ENCODE data around the gene IL12A. TPM values are rescaled to one million over a fixed set of nuclear protein-coding genes. Genes with fewer than 3 reads are reported as not detected.

IL12A gene
- total RNA-seq (2014; rRNA removed; shearing (Covaris generic)) (0.51 and 2.8 TPM in 2 replicates), polyA plus RNA-seq (2016; fragmentation: Nextera tagmentation; extraction: Ambion mirVana) (1.6 and 2.2 TPM in 2 replicates)

DNA sequence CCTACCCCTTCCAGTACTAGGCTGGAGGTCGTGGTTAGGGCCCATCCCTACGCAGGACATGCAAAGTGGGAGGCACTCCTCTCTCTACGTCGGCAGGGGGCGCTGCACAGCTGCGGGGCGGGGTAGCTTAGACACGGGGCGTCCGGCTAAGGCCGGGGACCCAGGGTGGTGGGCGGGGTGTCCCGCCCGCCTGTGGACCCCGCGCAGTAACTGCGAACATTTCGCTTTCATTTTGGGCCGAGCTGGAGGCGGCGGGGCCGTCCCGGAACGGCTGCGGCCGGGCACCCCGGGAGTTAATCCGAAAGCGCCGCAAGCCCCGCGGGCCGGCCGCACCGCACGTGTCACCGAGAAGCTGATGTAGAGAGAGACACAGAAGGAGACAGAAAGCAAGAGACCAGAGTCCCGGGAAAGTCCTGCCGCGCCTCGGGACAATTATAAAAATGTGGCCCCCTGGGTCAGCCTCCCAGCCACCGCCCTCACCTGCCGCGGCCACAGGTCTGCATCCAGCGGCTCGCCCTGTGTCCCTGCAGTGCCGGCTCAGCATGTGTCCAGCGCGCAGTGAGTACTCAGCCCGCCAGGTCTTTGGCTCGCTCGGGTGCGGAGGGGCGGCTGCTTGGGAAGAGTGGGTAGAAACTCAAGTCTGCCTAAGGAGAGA is at the start of gene IL12A:
IL12A (plus strand) TSS at position 219 of the 655 bp plus-strand sequence.
- H3K4me3 ChIP-seq: peak within 1 kb of the TSS; percentile 96
- H4K20me1 ChIP-seq (ENCODE audit: insufficient read depth): no peaks in the 10 kb centered on the region
- DNase-seq: peak; percentile 80
- peaks cover 17% of the 10 kb centered on the region for H3K4me1 ChIP-seq (ENCODE audit: insufficient read depth)
- TF ChIP-seq EZH2phosphoT487 (IDR thresholded peaks at IDR 0.05; ENCODE audit: insufficient read depth, low read depth) (no peak), EZH2 (IDR thresholded peaks at IDR 0.05; ENCODE audit: insufficient read depth, poor library complexity, severe bottlenecking) (no peak)
- H3K79me2 ChIP-seq (ENCODE audit: insufficient read depth): no peaks in the 10 kb centered on the region
- peak within 1 kb of the TSS; percentile 96 for H2AFZ ChIP-seq
- H3K4me2 ChIP-seq (ENCODE audit: unreplicated experiment): peak within 1 kb of the TSS; percentile 79
- in situ Hi-C loops (cut with MboI): no loop called here
- WGBS, 2 experiments (ENCODE audit: low coverage in 1 of 2, low lambda C conversion rate in 2 of 2, missing lambda C conversion rate in 2 of 2): 1 to 2% methylated on average over 47 to 51 of the region's 54 CpGs
- no peaks in the 10 kb centered on the region for H3K36me3 ChIP-seq (ENCODE audit: low read depth)
- peak within 1 kb of the TSS; percentile 50 for H3K27ac ChIP-seq
- H3K9me2 ChIP-seq (ENCODE audit: insufficient read depth): no peaks in the 10 kb centered on the region
- H3K9ac ChIP-seq: peak within 1 kb of the TSS; percentile 81
- peaks cover 11% of the 10 kb centered on the region for H3F3A ChIP-seq (ENCODE audit: insufficient read depth)
- no peaks in the 10 kb centered on the region for H3K9me3 ChIP-seq (ENCODE audit: low read depth)
- H3K27me3 ChIP-seq (replicated peaks; ENCODE audit: insufficient read depth): no peaks in the 10 kb centered on the region

DNA sequence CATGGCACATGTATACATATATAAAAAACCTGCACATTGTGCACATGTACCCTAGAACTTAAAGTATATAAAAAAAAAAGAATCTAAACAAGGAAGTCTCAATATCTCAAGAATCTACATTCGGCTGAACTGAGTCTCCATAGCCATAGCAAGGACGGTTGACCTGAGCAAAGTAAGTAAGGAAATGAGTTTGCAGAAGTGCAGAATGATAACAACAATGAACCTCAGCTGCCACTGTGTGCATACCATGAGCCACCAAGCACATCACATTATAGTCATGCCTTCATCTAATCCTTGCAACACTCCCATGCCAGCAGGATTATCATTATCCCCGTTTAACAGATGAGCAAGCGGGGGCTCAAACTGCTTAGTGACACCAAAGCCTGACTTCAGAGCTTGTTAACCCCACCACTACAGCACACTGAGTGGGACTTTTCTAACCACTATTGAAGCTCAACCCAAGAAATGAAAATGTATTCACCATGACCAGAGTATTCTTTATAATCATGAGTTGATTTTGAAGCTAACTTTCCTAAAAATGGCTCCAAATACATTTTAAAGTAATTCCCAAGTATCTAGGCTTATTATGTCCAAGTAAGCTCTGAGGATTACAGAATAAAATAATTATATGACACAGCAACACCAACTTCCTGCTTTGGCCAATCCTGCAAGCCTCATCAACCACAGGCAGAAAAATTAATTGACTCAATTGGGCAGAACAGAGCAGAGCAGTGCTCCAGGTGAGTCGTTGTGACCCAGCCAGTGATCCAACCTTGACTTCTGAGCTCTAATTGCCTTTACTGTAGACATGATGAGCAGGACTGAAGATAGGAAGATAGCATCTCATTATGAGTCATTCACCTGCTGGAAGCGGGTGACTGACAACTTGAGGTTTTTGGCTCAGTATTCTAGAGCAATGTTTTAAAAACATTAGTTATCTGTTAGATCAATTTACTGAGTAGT is 47.3 kb upstream of the IL12A start:
- Histone ChIP-seq H3K36me3 (ENCODE audit: low read depth) (no peaks in the 10 kb centered on the region), H3K9ac (no peak overlapping the region), H2AFZ (no peak overlapping the region), H3F3A (ENCODE audit: insufficient read depth) (peaks cover 26% of the 10 kb centered on the region), H3K79me2 (ENCODE audit: insufficient read depth) (no peaks in the 10 kb centered on the region), H3K4me2 (ENCODE audit: unreplicated experiment) (no peak overlapping the region), H4K20me1 (ENCODE audit: insufficient read depth) (no peaks in the 10 kb centered on the region), H3K4me1 (ENCODE audit: insufficient read depth) (peaks cover 36% of the 10 kb centered on the region), H3K4me3 (no peak overlapping the region), H3K9me2 (ENCODE audit: insufficient read depth) (no peaks in the 10 kb centered on the region; the same call in 1 of the 2 replicates), H3K27ac (no peak overlapping the region), H3K9me3 (ENCODE audit: low read depth) (no peaks in the 10 kb centered on the region), H3K27me3 (replicated peaks; ENCODE audit: insufficient read depth) (no peaks in the 10 kb centered on the region)
- peak; percentile 27 for DNase-seq
- 60 to 65% methylated on average over 6 of the region's 6 CpGs for WGBS, 2 experiments (ENCODE audit: low coverage in 1 of 2, low lambda C conversion rate in 2 of 2, missing lambda C conversion rate in 2 of 2)
- in situ Hi-C loops (cut with MboI): no loop called here
- no peak for TF ChIP-seq EZH2phosphoT487 (IDR thresholded peaks at IDR 0.05; ENCODE audit: insufficient read depth, low read depth)

GRCh38 chr3:159944781-159945180 is 43.9 kb upstream of the IL12A start:
- H3K9me3 ChIP-seq (ENCODE audit: low read depth): no peaks in the 10 kb centered on the region
- in situ Hi-C loops (cut with MboI): no loop called here
- peaks cover 43% of the 10 kb centered on the region for H3K4me1 ChIP-seq (ENCODE audit: insufficient read depth)
- no peaks in the 10 kb centered on the region for H3K36me3 ChIP-seq (ENCODE audit: low read depth)
- no peaks in the 10 kb centered on the region for H3K79me2 ChIP-seq (ENCODE audit: insufficient read depth)
- no peaks in the 10 kb centered on the region for H4K20me1 ChIP-seq (ENCODE audit: insufficient read depth)
- peaks cover 51% of the 10 kb centered on the region for H3F3A ChIP-seq (ENCODE audit: insufficient read depth)
- no peak overlapping the region for H3K9ac ChIP-seq
- no peak overlapping the region for H3K4me3 ChIP-seq
- WGBS, 2 experiments (ENCODE audit: low coverage in 1 of 2, low lambda C conversion rate in 2 of 2, missing lambda C conversion rate in 2 of 2): 87 to 95% methylated on average over 1 of the region's 1 CpG
- no peak for TF ChIP-seq EZH2 (IDR thresholded peaks at IDR 0.05; ENCODE audit: insufficient read depth, poor library complexity, severe bottlenecking)
- no peak for TF ChIP-seq EZH2phosphoT487 (IDR thresholded peaks at IDR 0.05; ENCODE audit: insufficient read depth, low read depth)
- DNase-seq: no peak
- no peak overlapping the region for H3K27ac ChIP-seq
- H2AFZ ChIP-seq: no peak overlapping the region
- no peaks in the 10 kb centered on the region for H3K27me3 ChIP-seq (replicated peaks; ENCODE audit: insufficient read depth)
- H3K4me2 ChIP-seq (ENCODE audit: unreplicated experiment): no peak overlapping the region
- no peaks in the 10 kb centered on the region; the same call in 1 of the 2 replicates for H3K9me2 ChIP-seq (ENCODE audit: insufficient read depth)

GRCh38 chr3:159945930-159946329 is 42.7 kb upstream of the IL12A start:
- Histone ChIP-seq H3K4me1 (ENCODE audit: insufficient read depth) (peaks cover 41% of the 10 kb centered on the region), H3K36me3 (ENCODE audit: low read depth) (no peaks in the 10 kb centered on the region), H3K27me3 (replicated peaks; ENCODE audit: insufficient read depth) (no peaks in the 10 kb centered on the region), H3F3A (ENCODE audit: insufficient read depth) (peaks cover 47% of the 10 kb centered on the region), H3K27ac (no peak overlapping the region), H3K9me3 (ENCODE audit: low read depth) (no peaks in the 10 kb centered on the region), H2AFZ (no peak overlapping the region), H3K4me2 (ENCODE audit: unreplicated experiment) (no peak overlapping the region), H3K4me3 (no peak overlapping the region), H3K79me2 (ENCODE audit: insufficient read depth) (no peaks in the 10 kb centered on the region), H3K9ac (no peak overlapping the region), H3K9me2 (ENCODE audit: insufficient read depth) (no peaks in the 10 kb centered on the region; the same call in 1 of the 2 replicates), H4K20me1 (ENCODE audit: insufficient read depth) (no peaks in the 10 kb centered on the region)
- WGBS, 2 experiments (ENCODE audit: low coverage in 1 of 2, low lambda C conversion rate in 2 of 2, missing lambda C conversion rate in 2 of 2): 95 to 100% methylated on average over 2 of the region's 2 CpGs
- in situ Hi-C loops (cut with MboI): no loop called here
- DNase-seq: no peak
- TF ChIP-seq EZH2 (IDR thresholded peaks at IDR 0.05; ENCODE audit: insufficient read depth, poor library complexity, severe bottlenecking) (no peak), EZH2phosphoT487 (IDR thresholded peaks at IDR 0.05; ENCODE audit: insufficient read depth, low read depth) (no peak)

Data from GM23248 (cell line).